NCI-H1436 treated with DMSO at 0.1 percent for 48 hours (cell line): Measurements from ENCODE around the gene GID8.

Experiments
- DNase-seq: peaks from one replicate; lab custom pipeline; 2025; lab: John Stamatoyannopoulos, UW

Gene GID8

GRCh38 chr20:62902926-62903615, 34.9 kb upstream of the GID8 start:
- DNase-seq: no peak

DNA sequence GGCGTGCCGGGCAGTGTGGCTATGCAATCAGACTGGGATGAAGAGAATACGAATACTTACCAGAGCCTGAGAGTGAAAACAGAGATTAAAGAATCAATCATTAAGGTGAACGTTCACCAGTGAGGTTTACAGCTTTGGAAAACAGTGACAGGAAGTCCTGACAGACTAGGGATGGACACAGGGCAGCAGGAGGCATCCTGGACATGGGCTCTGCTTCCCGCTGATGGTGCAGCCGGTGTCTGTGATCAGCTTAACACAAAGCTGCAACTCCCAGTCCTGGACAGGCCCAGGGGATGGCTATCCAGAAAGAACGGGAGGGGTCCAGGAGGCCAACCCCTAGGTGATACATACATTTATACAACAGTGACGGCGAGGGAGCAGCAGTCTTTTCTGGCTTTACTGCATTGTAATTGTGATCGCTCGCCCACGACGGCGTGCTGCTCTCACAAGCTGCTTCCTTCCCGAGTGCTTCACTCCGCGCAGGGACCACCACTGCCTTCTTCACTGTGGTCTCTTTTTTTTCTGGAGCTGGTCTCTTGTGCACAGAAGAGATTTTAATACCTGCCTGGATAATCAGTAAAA, 32.3 kb upstream of the GID8 start:
- no peak for DNase-seq

DNA sequence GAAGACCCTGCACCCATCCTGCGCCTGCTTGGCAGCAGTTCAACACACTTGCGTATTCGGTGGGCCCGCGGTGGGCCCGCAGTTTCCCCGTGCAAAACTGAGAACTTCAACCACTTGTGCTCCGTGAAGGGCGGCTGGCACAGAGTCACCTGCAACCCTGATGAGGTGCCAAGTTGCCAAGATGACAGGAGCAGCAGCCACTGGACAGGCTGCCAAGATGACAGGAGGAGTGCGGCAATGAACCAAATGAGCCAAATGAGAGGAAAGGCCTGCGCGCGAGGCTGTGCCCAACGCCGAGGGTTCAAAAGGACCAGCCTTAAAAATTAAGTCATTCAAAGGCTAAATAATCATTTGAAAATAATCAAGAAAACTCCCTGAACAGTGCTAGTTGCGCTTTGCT, 31.7 kb upstream of the GID8 start:
- no peak for DNase-seq

DNA sequence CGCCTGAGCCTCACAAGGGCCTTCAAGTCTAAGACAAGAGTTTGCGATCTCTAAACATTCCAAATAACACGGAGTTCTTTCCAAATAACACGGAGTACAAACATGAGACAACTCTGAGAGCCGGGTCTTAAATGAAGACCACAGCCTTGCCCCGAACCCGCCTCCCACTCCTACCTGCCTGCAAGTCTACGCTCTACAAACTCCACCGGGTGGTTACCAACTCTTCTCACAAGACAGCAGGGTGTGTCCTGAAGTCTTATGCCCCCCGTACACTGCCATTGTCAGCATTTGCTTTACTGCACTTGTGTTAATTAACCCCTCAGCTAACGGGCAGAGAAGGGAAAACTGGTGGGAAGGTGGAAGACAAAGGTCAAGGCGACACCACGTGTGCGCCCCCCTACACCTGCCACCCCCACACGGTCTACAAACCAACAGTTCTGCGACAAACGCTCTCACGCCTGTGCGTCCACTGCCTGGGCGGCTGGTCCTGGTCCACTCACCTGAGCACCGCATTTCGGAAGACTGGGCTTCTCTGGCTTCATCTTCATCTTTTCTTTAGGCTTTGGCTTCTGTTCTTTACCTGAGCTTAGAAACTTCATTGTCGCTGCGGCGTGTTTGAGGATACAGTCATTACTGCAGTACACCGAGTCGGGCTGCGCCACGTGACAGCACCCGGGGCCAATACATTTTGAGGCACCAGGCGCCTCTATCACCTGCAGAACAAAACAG, 31.1 kb upstream of the GID8 start:
- no peak for DNase-seq

DNA sequence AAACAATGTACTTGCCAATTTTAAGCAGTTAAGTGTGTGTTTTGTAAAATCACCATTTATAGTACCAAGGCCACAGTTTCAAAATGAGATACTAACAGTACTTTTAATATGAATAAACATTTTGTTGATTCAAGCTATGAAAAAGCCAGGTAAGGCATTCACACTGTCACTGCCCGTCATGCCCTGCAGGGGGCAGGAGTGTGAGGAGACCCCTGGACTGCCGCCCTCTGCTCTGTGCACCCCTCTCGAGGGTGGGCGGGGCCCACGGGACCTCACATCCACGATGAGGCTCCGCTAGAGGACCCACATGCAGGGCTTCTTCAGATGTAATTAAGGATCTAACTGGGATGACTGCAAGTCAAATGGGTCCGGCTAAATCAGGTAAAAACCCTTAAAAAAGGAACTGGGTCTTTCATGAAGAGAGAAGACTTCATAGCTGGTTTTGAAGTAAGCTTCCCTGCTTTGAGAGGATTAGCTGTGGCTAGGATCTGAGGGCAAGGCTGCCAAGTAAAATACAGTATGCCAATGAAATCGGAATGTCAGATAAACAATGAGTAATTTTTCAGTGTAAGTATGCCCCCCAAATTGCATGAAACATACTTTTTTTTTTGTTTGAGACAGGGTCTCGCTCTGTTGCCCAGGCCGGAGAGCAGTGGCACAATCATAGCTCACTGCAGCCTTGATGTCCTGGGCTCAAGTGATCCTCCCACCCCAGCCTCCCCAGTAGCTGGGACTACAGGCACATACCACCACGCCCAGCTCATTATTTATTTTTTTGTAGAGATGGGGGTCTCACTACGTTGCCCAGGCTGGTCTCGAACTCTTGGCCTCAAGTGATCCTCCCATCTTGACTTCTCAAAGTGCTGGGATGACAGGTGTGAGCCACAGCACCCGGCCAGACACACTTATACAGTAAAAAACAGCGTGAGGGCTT, 30.3 kb upstream of the GID8 start:
- no peak for DNase-seq

GRCh38 chr20:62908971-62909791, 28.8 kb upstream of the GID8 start:
- DNase-seq: no peak

GRCh38 chr20:62910217-62910766, 27.7 kb upstream of the GID8 start:
- DNase-seq: no peak

DNA sequence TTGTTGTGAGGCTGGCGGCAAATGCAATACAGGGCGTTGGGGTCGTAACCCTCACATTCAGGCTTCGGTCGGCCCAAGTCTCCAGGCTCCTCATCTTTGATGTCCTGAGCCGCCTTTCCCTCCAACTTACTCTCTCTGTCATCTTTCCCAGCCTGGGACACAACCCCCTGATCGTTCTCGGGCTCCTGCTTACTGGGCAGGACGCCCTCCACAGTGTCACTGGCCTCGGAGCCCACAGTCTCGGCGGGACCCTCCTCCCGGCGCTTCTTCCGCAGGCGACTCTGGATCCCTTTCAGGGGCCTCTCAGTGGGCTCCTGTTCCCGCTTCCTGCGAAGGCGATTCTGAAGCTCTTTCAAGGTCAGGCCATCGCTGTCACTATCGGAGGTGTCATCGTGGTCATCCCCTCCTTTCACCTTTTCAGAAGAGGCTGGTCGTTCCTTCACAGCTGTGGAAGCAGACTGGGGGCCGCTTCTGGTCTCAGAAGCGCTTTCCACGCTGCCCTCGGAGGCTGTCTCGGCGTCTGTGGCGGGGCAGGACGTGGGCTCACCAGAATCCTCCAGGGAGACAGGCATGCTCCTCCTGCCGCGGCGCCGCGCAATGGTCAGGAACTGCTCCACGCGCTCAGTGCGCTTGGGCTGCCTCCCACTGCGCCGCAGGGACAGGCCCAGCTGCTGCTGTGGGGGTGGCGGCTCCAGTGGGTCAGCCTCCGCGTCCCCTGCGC, 27.0 kb upstream of the GID8 start:
- no peak for DNase-seq

GRCh38 chr20:62911701-62912280, 26.2 kb upstream of the GID8 start:
- no peak for DNase-seq

GRCh38 chr20:62913043-62913630, 24.8 kb upstream of the GID8 start:
- no peak for DNase-seq

DNA sequence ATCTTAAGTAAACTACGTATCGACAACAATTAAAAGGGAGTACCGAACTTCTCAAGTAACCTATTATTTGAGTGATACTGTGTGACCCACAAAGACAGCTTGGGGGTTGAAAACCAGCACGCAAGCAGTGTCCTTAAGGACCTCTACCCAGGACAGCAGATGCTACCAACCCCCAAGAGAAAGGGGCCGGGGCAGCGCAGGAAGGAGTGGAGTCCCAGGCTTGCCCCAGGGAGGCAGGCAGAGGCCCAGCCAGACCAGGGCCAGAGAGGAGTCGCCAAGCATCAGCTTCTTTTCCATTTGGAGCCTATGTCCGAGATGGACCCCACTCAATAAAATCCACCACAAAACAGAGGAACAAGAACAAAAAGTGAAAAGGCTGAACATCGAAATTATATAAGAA, 23.5 kb upstream of the GID8 start:
- DNase-seq: no peak

DNA sequence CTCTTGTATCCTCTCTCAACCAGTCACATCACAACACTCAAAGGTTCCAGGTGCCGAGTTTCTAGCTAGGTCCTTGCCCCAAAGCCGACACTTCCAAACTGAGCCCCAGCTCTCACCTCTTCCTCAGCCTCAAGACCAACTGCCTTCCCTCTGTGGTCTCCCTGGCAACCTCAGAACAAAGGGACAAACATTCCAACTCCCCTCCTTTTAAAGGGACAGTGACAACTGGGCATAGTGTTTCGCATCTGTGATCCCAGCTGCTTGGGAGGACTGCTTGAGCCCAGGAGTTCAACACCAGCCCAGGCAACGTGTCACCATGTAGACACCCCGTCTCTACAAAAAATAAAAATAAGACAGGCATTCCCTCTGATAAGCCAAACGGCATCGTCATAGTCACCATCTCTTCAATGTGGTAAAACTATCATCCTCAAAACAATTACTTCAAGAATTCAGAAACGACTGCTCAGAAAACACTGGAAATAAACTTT, 22.9 kb upstream of the GID8 start:
- DNase-seq: no peak

DNA sequence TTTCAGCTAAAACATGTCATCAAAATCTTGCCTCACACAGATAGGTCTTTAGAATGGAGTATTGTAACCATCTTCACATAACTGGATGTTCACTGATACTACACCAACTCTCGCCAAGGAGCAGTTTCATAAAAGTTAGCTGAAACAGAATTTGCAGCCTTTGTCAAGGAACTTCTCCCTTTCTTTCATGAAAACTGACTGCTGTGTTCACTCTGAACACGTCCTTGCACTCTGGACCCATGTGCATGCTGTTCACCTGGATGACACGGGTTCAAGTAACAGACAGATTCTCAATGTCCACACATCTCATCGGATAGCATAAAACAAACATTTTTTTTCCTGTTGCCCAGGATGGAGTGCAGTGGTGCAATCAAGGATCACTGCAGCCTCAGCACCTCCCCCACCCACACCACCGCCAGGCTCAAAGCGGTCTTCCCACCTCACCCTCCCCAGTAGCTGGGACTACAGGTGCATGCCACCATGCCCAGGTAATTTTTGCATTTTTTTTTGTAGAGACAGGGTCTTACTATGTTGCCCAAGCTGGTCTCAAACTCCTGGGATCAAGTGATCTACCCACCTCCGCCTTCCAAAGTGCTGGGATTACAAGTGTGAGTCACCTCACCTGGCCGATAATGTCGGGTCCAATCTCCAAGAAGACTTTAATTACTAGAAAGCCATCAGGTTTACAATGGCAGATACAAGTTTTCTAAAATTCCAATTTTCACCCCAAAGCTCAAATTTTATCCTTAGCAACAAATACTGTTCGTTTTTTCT, 21.1 kb upstream of the GID8 start:
- no peak for DNase-seq

GRCh38 chr20:62917720-62918119, 20.2 kb upstream of the GID8 start:
- DNase-seq: no peak

GRCh38 chr20:62918147-62918546, 19.8 kb upstream of the GID8 start:
- no peak for DNase-seq

DNA sequence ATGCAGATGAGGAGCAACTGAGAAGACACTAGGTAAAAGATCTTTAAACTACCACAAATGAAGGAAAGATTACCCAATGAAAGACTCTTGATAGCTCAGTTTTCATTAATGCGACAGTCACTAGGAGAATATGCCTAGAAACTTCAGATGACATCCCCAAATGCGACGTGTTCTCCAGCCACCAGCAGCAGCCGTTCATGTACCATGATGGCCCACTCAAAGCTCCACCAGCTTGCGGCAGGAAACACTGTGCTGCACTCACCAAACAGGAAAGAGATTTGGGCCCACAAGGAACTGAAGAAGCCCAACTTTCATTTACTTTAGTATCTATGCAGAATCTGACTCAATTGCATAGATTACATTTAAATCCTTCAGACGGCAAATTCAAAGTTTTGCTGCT, 19.1 kb upstream of the GID8 start:
- DNase-seq: no peak

DNA sequence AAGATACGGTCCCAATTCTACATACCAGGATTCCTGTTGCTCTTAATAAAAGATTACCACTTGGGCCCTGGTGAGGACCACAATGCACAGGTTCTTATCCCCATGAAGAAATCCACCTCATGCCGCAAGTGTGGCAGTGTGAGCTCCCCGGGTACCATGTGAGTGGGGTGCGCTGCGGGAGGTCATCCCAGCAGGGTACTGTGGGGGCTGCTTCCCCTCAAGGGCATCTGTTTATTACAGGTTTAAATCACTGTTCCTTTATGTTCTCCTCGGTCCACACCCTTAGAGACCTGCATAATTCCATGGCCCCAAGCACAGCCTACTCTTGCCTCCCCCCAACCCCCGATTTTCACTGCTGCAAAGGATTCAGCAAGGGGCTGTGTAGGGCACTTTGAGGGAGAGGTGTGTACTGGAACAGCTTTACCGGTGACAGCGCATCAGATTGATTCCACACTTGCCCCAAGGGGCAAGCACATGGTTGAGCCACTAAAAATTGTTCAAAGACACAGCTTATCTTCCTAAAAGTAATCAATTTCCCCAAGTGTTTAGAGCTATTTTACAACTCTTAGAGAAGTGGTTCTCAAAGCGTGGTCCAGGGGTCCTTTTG, 17.8 kb upstream of the GID8 start:
- DNase-seq: no peak

DNA sequence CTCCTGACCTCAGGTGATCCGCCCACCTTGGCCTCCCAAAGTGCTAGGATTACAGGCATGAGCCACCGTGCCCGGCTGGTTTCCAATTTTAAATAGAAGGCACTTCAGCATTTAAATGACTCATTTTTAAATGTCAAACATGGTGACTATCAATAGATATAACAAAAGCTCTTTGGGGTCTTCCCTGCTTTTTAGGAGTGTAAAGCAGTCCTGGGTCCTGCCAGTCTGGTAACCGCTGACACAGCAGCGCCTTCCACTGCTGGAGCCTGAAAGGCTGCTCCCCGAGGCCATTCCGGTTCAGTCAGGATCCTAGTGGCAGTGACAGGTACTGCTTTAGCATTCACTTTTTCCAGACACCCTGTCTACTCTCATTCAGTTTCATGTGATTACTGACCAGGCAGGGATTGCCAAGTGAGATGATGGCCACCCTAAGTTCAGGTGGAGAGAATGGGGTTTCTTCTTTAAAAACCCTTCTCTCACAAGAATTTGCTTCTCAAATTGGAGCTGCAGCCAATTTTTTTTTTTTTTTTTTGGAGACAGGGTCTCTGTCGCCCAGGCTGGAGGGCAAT, 16.7 kb upstream of the GID8 start:
- DNase-seq: no peak
